Effector memory CD8-positive, alpha-beta T cell (primary cell): ENCODE data around the gene PFDN5.

Source experiments
- ATAC-seq: fragments of 150-1000 bp; cut with Tn5 transposase; replicated peaks from 2 replicates; pipeline ENCODE4 v1.10.0; 2021; ENCODE audit warnings: mild to moderate bottlenecking, moderate library complexity
- DNase-seq, 3 experiments: peaks; one replicate each; pipeline ENCODE4 v3.0.0; 2021
- H3K27ac Mint-ChIP-seq, 2 donors: one replicate each; pipeline ENCODE4 v1.8.0; 2022; ENCODE audit warnings: mild to moderate bottlenecking in 2 of 2, mixed read lengths in 2 of 2, moderate library complexity in 2 of 2
- H3K27me3 Mint-ChIP-seq, 2 donors: one replicate each; pipeline ENCODE4 v1.8.0; 2022; ENCODE audit warnings: mixed read lengths in 2 of 2
- H3K36me3 Mint-ChIP-seq: one replicate; pipeline ENCODE4 v1.8.0; 2022; ENCODE audit warnings: mild to moderate bottlenecking, moderate library complexity, mixed read lengths; ENCODE audit not compliant: insufficient read depth
- H3K4me1 Mint-ChIP-seq, 2 donors: one replicate each; pipeline ENCODE4 v1.8.0; 2022; ENCODE audit warnings: low read depth in 2 of 2, mixed read lengths in 2 of 2
- H3K4me3 Mint-ChIP-seq, 2 donors: one replicate each; pipeline ENCODE4 v1.8.0; 2022; ENCODE audit warnings: mild to moderate bottlenecking in 2 of 2, mixed read lengths in 2 of 2, moderate library complexity in 2 of 2
- H3K9me3 Mint-ChIP-seq, 2 donors: one replicate each; pipeline ENCODE4 v1.8.0; 2022; ENCODE audit warnings: mixed read lengths in 2 of 2
- total RNA-seq, 9 experiments: gene quantifications; one replicate each; lab custom pipeline; 2026; lab: John Stamatoyannopoulos, UW

Gene PFDN5
- total RNA-seq = 7.4 to 18.1 (median 14.6) reads per million in 9 experiments

- peak within 1 kb of the TSS; percentile 92 to 98 for H3K4me3 Mint-ChIP-seq
- ATAC-seq (peak; percentile 88), DNase-seq (peak; percentile 83 to 87 (median 84))
- H3K27me3 Mint-ChIP-seq = no peaks in the 10 kb centered on the region
- H3K36me3 Mint-ChIP-seq = peaks cover 23% of the 10 kb centered on the region
- H3K4me1 Mint-ChIP-seq = peaks cover 28 to 37% of the 10 kb centered on the region in 2 donors
- peak within 1 kb of the TSS; percentile 96 to 97 for H3K27ac Mint-ChIP-seq
- H3K9me3 Mint-ChIP-seq = no peaks in the 10 kb centered on the region
These were observed at the start of gene PFDN5 for GRCh38 chr12:53295070-53295890. Gene PFDN5 (plus strand): TSS chr12:53295542. CDS start chr12:53295568, 26 bp downstream.

- no peaks in the 10 kb centered on the region for H3K27me3 Mint-ChIP-seq
- H3K9me3 Mint-ChIP-seq = no peaks in the 10 kb centered on the region
- peaks cover 19 to 30% of the 10 kb centered on the region in 2 donors for H3K4me1 Mint-ChIP-seq
- DNase-seq (peak; percentile 57 to 62 (median 61)), ATAC-seq (peak; percentile 90)
- peak overlapping the region; percentile 50 to 93 for H3K27ac Mint-ChIP-seq
- peaks cover 6% of the 10 kb centered on the region for H3K36me3 Mint-ChIP-seq
- H3K4me3 Mint-ChIP-seq = peak overlapping the region; percentile 89 to 97
These were observed 43.6 kb upstream of the PFDN5 start for GRCh38 chr12:53251477-53252348.

- H3K36me3 Mint-ChIP-seq = peaks cover 6% of the 10 kb centered on the region
- H3K9me3 Mint-ChIP-seq = no peaks in the 10 kb centered on the region
- peak overlapping the region; percentile 50 to 93 for H3K27ac Mint-ChIP-seq
- peaks cover 19 to 30% of the 10 kb centered on the region in 2 donors for H3K4me1 Mint-ChIP-seq
- no peak for DNase-seq
- H3K27me3 Mint-ChIP-seq = no peaks in the 10 kb centered on the region
- no peak for ATAC-seq
- peak overlapping the region; percentile 89 to 97 for H3K4me3 Mint-ChIP-seq
These were observed 42.9 kb upstream of the PFDN5 start for GRCh38 chr12:53252349-53252916.

GRCh38 chr12:53253298-53253697, 42.0 kb upstream of the PFDN5 start:
- Mint-ChIP-seq H3K9me3 (no peaks in the 10 kb centered on the region), H3K4me3 (peak overlapping the region; percentile 89 to 97), H3K27ac (peak overlapping the region; percentile 50 to 93), H3K4me1 (peaks cover 19 to 30% of the 10 kb centered on the region in 2 donors), H3K27me3 (no peaks in the 10 kb centered on the region), H3K36me3 (peaks cover 6% of the 10 kb centered on the region)
- ATAC-seq (no peak), DNase-seq (no peak)

GRCh38 chr12:53254816-53255545, 40.4 kb upstream of the PFDN5 start:
- Mint-ChIP-seq H3K4me1 (peaks cover 19 to 30% of the 10 kb centered on the region in 2 donors), H3K4me3 (no peak overlapping the region), H3K27me3 (no peaks in the 10 kb centered on the region), H3K36me3 (peaks cover 6% of the 10 kb centered on the region), H3K27ac (peak overlapping the region; percentile 49 to 68), H3K9me3 (no peaks in the 10 kb centered on the region)
- DNase-seq (no peak), ATAC-seq (no peak)

GRCh38 chr12:53255996-53256395, 39.3 kb upstream of the PFDN5 start:
- no peaks in the 10 kb centered on the region for H3K9me3 Mint-ChIP-seq
- no peak for DNase-seq
- H3K4me3 Mint-ChIP-seq = no peak overlapping the region
- H3K36me3 Mint-ChIP-seq = peaks cover 6% of the 10 kb centered on the region
- peaks cover 18 to 29% of the 10 kb centered on the region in 2 donors for H3K4me1 Mint-ChIP-seq
- no peak for ATAC-seq
- no peaks in the 10 kb centered on the region for H3K27me3 Mint-ChIP-seq
- peak overlapping the region; percentile 49 to 68 for H3K27ac Mint-ChIP-seq

GRCh38 chr12:53258541-53259539, 36.5 kb upstream of the PFDN5 start:
- Mint-ChIP-seq H3K36me3 (peaks cover 3% of the 10 kb centered on the region), H3K4me3 (no peak overlapping the region), H3K27ac (peak overlapping the region in 1 of 2 donors; percentile 51), H3K4me1 (peaks cover under 1 to 8% of the 10 kb centered on the region in 2 donors), H3K27me3 (no peaks in the 10 kb centered on the region), H3K9me3 (no peaks in the 10 kb centered on the region)
- no peak for ATAC-seq
- no peak for DNase-seq

GRCh38 chr12:53259891-53260290, 35.5 kb upstream of the PFDN5 start:
- ATAC-seq (no peak), DNase-seq (no peak)
- no peaks in the 10 kb centered on the region for H3K9me3 Mint-ChIP-seq
- H3K4me3 Mint-ChIP-seq = no peak overlapping the region
- no peaks in the 10 kb centered on the region for H3K27me3 Mint-ChIP-seq
- peaks cover 0 to 4% of the 10 kb centered on the region in 2 donors for H3K4me1 Mint-ChIP-seq
- no peak overlapping the region for H3K27ac Mint-ChIP-seq
- H3K36me3 Mint-ChIP-seq = no peaks in the 10 kb centered on the region

- Mint-ChIP-seq H3K27ac (peak overlapping the region in 1 of 2 donors; percentile 44), H3K9me3 (no peaks in the 10 kb centered on the region), H3K27me3 (no peaks in the 10 kb centered on the region), H3K4me1 (peaks cover 16 to 19% of the 10 kb centered on the region in 2 donors), H3K36me3 (no peaks in the 10 kb centered on the region), H3K4me3 (no peak overlapping the region)
- ATAC-seq = no peak
- no peak for DNase-seq
These were observed 29.6 kb upstream of the PFDN5 start for GRCh38 chr12:53265783-53266182.

- peak overlapping the region; percentile 98 for H3K27ac Mint-ChIP-seq
- H3K9me3 Mint-ChIP-seq = no peaks in the 10 kb centered on the region
- ATAC-seq = peak; percentile 15
- no peak for DNase-seq
- peaks cover 16 to 19% of the 10 kb centered on the region in 2 donors for H3K4me1 Mint-ChIP-seq
- no peaks in the 10 kb centered on the region for H3K36me3 Mint-ChIP-seq
- no peaks in the 10 kb centered on the region for H3K27me3 Mint-ChIP-seq
- H3K4me3 Mint-ChIP-seq = peak overlapping the region; percentile 97 to 99
These were observed 27.9 kb upstream of the PFDN5 start for GRCh38 chr12:53267306-53267998.

- ATAC-seq (peak; percentile 90), DNase-seq (peak; percentile 77 to 81 (median 79))
- no peaks in the 10 kb centered on the region for H3K36me3 Mint-ChIP-seq
- H3K4me3 Mint-ChIP-seq = peak within 1 kb of the TSS; percentile 97 to 99
- H3K4me1 Mint-ChIP-seq = peaks cover 16 to 19% of the 10 kb centered on the region in 2 donors
- H3K27me3 Mint-ChIP-seq = no peaks in the 10 kb centered on the region
- H3K27ac Mint-ChIP-seq = peak within 1 kb of the TSS; percentile 98
- H3K9me3 Mint-ChIP-seq = no peaks in the 10 kb centered on the region
These were observed 27.2 kb upstream of the PFDN5 start, which contains the start of gene ESPL1 for GRCh38 chr12:53267999-53268629. Gene ESPL1 (plus strand): TSS chr12:53268299. CDS start chr12:53268767, 468 bp downstream.
